ENCODE results near the gene PARVA. TPM values are rescaled to one million over a fixed set of nuclear protein-coding genes. Genes with fewer than 3 reads are reported as not detected.

PARVA gene
- total RNA-seq, 1 experiment from 2014 or later: 18.1 TPM

GRCh38 chr11:12464303-12464702 lies 86.9 kb downstream of the PARVA start:
- Histone ChIP-seq H4K20me1 (ENCODE audit: control insufficient read depth, insufficient read depth, insufficient read length) (no peaks in the 10 kb centered on the region), H3K4me2 (ENCODE audit: insufficient read depth, insufficient read length, low read length) (no peak overlapping the region), H4K8ac (replicated peaks; ENCODE audit: insufficient read length, low read depth, low read length) (no peak overlapping the region), H3K23ac (ENCODE audit: insufficient read length, low read depth, low read length) (no peak overlapping the region), H3K18ac (ENCODE audit: insufficient read length, low read depth, low read length) (no peak overlapping the region), H3K56ac (ENCODE audit: insufficient read length, low read depth, low read length) (no peak overlapping the region), H2BK120ac (ENCODE audit: low read depth, low read length, poor library complexity, severe bottlenecking) (no peak overlapping the region), H4K91ac (ENCODE audit: insufficient read length, low read depth, low read length) (no peak overlapping the region), H3K27ac (ENCODE audit: insufficient read length, low read depth, low read length) (no peak overlapping the region), H2AK5ac (ENCODE audit: insufficient read length, low read length) (no peak overlapping the region), H3K4me1 (ENCODE audit: insufficient read depth, low read length) (no peaks in the 10 kb centered on the region), H3T11ph (ENCODE audit: low read length) (no peak overlapping the region), H3K9me3 (ENCODE audit: control insufficient read depth, low read depth, low read length) (no peaks in the 10 kb centered on the region), H2BK12ac (ENCODE audit: insufficient read length, low read depth, low read length) (no peak overlapping the region), H3K14ac (ENCODE audit: insufficient read depth, low read length) (no peak overlapping the region), H4K5ac (ENCODE audit: insufficient read length, low read depth, low read length) (no peak overlapping the region), H2BK15ac (ENCODE audit: low read depth, low read length) (no peak overlapping the region), H3K9ac (ENCODE audit: extremely low read depth, insufficient read length, low read length) (no peak overlapping the region), H2BK20ac (ENCODE audit: low read depth, low read length, poor library complexity, severe bottlenecking) (no peak overlapping the region), H3K79me1 (ENCODE audit: insufficient read depth, low read depth, low read length, poor library complexity, severe bottlenecking) (no peaks in the 10 kb centered on the region), H2AFZ (ENCODE audit: low read length) (no peak overlapping the region), H3K27me3 (ENCODE audit: insufficient read depth, low read length) (no peaks in the 10 kb centered on the region), H2BK5ac (ENCODE audit: insufficient read length, low read length) (no peak overlapping the region), H3K79me2 (ENCODE audit: insufficient read depth, low read length) (no peaks in the 10 kb centered on the region), H3K23me2 (ENCODE audit: insufficient read length, low read depth, low read length, poor library complexity, severe bottlenecking) (no peaks in the 10 kb centered on the region), H3K4ac (ENCODE audit: low read depth, low read length) (no peak overlapping the region)
- no peak overlapping the region for H3K27ac Mint-ChIP-seq
- peaks cover 4 to 8% (median 4%) of the 10 kb centered on the region in 3 experiments; a peak in 4 of 7 replicates for H3K36me3 Mint-ChIP-seq (ENCODE audit: insufficient read depth in 1 of 3, low read depth in 3 of 3)
- TF ChIP-seq CTCF (conservative IDR thresholded peaks at IDR 0.05): no peak
- no peak overlapping the region for H3K4me3 Mint-ChIP-seq
- peaks cover 0 to 4% of the 10 kb centered on the region in 2 experiments; a peak in 4 of 5 replicates for H3K9me3 Mint-ChIP-seq
- DNase-seq: no peak
- peaks cover 4 to 7% of the 10 kb centered on the region in 2 experiments for H3K4me1 Mint-ChIP-seq
- WGBS (ENCODE audit: extremely low coverage, insufficient read length, low lambda C conversion rate): no CpG with 5 or more reads among the region's 2 CpGs
- H3K27me3 Mint-ChIP-seq (ENCODE audit: low read depth): no peaks in the 10 kb centered on the region
